ENCODE data around the gene TEKT2. TPM values are rescaled to one million over a fixed set of nuclear protein-coding genes. Genes with fewer than 3 reads are reported as not detected.

TEKT2 gene
- total and polyA plus RNA-seq, 2 of the 8 experiments (the other 6 are each of a cell fraction or from before 2014, with no cell fraction given) = 1.6 to 1.7 TPM

DNA sequence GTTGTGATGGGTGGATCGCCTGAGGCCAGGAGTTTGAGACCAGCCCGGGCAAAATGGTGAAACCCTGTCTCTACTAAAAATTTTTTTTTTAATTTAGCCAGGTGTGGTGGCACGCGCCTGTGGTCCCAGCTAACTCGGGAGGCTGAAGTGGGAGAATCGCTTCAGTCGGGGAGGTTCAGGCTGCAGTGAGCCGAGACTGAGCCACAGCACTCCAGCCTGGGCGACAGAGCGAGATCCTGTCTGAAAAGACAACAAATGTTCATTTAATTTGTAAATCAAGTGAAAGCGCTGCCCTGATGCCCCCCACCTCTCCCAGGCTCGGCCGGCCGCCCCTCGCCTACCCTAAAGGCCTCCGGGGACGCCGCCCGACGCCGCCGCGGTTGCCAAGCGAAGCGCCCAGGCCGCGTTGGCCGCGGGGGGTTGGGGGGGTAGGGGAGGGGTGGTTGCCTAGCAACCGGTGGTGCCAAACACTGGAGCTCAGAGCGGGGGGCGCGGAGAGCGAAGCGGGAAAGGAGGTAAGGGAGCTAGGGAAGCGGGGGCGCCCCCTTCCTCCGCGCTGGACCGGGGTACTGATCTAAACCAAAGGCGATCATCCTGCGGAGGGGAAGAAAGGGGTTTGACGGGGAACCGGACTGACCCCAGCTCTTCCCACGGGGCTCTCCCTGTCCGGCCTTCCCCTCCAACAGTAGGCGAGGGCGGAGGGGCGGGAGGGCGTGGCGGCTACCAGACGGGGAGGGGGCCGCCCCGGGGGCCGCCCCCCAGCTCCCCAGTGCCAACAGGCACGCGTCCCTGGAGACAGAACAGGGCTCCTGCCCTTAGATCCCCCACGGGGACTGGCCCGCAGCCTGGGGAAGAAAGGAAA is at the start of gene TEKT2 (continued):
- TF ChIP-seq, protein P1, sequence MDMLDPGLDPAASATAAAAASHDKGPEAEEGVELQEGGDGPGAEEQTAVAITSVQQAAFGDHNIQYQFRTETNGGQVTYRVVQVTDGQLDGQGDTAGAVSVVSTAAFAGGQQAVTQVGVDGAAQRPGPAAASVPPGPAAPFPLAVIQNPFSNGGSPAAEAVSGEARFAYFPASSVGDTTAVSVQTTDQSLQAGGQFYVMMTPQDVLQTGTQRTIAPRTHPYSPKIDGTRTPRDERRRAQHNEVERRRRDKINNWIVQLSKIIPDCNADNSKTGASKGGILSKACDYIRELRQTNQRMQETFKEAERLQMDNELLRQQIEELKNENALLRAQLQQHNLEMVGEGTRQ (IDR thresholded peaks at IDR 0.05; ENCODE audit: low read length) = no peak
- TF ChIP-seq ASH2L (IDR thresholded peaks at IDR 0.05; ENCODE audit: low read length) (peak; percentile 60), EGR1 (IDR thresholded peaks at IDR 0.05; ENCODE audit: borderline replicate concordance, low read depth, low read length) (no peak), CREB1 (IDR thresholded peaks at IDR 0.05) (peak; percentile 11; the same call in 1 of the 2 replicates), EP300 (IDR thresholded peaks at IDR 0.05; ENCODE audit: borderline replicate concordance in 1 of 2, low read depth in 2 of 2, low read length in 2 of 2) (peak in 1 of 2 experiments; percentile 25; a peak in 1 of 3 replicates), BCL11A (IDR thresholded peaks at IDR 0.05; ENCODE audit: low read depth in 2 of 2, low read length in 2 of 2) (no peak), TAF1 (IDR thresholded peaks at IDR 0.05; ENCODE audit: low read depth, low read length) (peak; percentile 27; the same call in 1 of the 2 replicates), GABPA (IDR thresholded peaks at IDR 0.05; ENCODE audit: borderline replicate concordance, insufficient read depth, low read length) (no peak), SAP30 (IDR thresholded peaks at IDR 0.05; ENCODE audit: insufficient read depth, insufficient replicate concordance, low read length) (no peak), TCF12 (IDR thresholded peaks at IDR 0.05; ENCODE audit: low read depth, low read length) (no peak), SP2 (IDR thresholded peaks at IDR 0.05; ENCODE audit: low read length) (no peak), TAF7 (optimal IDR thresholded peaks at IDR 0.05; ENCODE audit: borderline replicate concordance, low read depth, low read length) (no peak)
